Upper lobe of left lung (tissue), 4 donors: ENCODE results near the gene TAOK3.

ENCODE experiments used
- CTCF ChIP-seq, 6 experiments: fragments of 450-650 bp in 4 of 6; fragments of 200-600 bp in 2 of 6; sonication (generic) in 2 of 6; IDR thresholded peaks; one replicate each; pipeline ENCODE4 v1.5.1; 2016 to 2019; ENCODE audit warnings: antibody characterized with exemption in 6 of 6
- POLR2AphosphoS5 ChIP-seq, 2 donors: sonication (generic); formaldehyde crosslinking; IDR thresholded peaks; one replicate each; pipeline ENCODE4 v1.5.1; 2017; ENCODE audit warnings: antibody characterized with exemption in 2 of 2

GRCh38 chr12:118151755-118152154 lies 221.0 kb downstream of the TAOK3 start:
- TF ChIP-seq POLR2AphosphoS5 (IDR thresholded peaks at IDR 0.05) (no peak), CTCF (IDR thresholded peaks at IDR 0.05) (no peak)
